ENCODE results near the gene HMGCL.

DNA sequence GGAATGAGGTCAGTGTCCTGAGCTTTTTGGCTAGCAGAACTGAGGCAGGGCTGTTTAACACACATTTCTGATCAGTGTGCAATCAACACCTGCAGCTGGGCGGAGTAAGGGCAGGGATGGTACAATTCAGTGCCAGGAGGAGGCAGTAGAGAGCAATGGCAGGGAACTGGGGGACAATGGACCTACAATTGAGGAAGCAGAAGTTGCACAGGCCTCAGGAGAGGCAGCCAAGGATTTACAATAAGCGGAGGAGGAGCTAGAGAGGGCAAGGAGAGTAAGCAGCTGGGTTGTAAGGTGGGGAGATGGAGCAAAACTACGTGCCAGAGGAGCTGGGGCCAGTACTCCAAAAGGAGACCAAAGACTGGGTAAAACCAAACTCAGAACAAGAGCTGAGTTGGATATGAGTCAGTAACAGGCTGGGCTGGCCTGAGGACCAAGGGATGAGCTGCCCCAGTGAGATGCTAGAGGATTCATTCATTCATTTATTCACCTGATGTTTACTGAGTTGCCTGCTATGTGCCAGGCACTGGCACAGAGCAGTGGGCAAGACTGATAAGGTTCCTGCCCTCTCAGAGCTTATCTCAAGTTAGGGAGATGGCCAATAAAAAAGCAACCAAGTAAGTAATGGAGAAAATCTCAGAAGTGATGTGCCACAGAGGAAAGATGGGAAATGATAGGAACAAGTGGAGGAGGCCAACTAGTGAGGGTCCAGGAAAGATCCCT lies 14.2 kb downstream of the HMGCL start:
- TF ChIP-seq, protein P1, sequence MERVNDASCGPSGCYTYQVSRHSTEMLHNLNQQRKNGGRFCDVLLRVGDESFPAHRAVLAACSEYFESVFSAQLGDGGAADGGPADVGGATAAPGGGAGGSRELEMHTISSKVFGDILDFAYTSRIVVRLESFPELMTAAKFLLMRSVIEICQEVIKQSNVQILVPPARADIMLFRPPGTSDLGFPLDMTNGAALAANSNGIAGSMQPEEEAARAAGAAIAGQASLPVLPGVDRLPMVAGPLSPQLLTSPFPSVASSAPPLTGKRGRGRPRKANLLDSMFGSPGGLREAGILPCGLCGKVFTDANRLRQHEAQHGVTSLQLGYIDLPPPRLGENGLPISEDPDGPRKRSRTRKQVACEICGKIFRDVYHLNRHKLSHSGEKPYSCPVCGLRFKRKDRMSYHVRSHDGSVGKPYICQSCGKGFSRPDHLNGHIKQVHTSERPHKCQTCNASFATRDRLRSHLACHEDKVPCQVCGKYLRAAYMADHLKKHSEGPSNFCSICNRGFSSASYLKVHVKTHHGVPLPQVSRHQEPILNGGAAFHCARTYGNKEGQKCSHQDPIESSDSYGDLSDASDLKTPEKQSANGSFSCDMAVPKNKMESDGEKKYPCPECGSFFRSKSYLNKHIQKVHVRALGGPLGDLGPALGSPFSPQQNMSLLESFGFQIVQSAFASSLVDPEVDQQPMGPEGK (CRISPR knock-in tag; IDR thresholded peaks at IDR 0.05; ENCODE audit: borderline replicate concordance): no peak
- no peak for TF ChIP-seq ARNTL (CRISPR knock-in tag; IDR thresholded peaks at IDR 0.05; ENCODE audit: borderline replicate concordance, low read depth)
- TF ChIP-seq, protein P2, sequence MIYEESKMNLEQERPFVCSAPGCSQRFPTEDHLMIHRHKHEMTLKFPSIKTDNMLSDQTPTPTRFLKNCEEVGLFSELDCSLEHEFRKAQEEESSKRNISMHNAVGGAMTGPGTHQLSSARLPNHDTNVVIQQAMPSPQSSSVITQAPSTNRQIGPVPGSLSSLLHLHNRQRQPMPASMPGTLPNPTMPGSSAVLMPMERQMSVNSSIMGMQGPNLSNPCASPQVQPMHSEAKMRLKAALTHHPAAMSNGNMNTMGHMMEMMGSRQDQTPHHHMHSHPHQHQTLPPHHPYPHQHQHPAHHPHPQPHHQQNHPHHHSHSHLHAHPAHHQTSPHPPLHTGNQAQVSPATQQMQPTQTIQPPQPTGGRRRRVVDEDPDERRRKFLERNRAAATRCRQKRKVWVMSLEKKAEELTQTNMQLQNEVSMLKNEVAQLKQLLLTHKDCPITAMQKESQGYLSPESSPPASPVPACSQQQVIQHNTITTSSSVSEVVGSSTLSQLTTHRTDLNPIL (CRISPR knock-in tag; IDR thresholded peaks at IDR 0.05; ENCODE audit: low read depth): no peak
